OCI-LY7 (cell line): ENCODE measurements around the gene CHSY3.

Experiments used
- EZH2phosphoT487 ChIP-seq: fragments of 200-600 bp; sonication (generic); IDR thresholded peaks from 2 replicates; pipeline ENCODE4 v1.6.1; 2018; ENCODE audit warnings: low read depth, borderline replicate concordance, mild to moderate bottlenecking, mixed run types, antibody characterized with exemption, low read length, moderate library complexity, mixed read lengths
- TF ChIP-seq, protein P1 (sequence below): fragments of 200-600 bp; sonication (generic); conservative IDR thresholded peaks from 2 replicates; pipeline ENCODE4 v1.5.1; 2014; ENCODE audit warnings: mild to moderate bottlenecking, antibody characterized with exemption, low read length, moderate library complexity, mixed read lengths

DNA sequence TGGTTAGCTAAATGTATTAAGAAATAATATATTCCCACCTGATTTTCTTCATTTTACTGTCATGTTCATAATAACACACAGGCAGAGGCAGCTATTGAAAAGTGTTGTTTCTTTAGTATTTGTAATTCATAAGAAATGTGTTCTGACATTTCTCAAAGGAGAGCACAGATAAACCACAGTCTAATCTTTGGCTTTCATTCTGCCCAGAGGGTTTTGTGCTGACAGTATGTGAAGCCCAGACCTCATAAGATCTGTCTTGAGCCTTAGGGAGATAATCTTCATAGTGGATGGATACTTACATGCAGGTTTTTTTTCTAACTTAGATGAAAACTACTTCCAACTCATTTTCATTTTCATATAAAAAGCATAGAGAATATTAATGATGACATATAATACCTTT, 206.1 kb downstream of the CHSY3 start:
- TF ChIP-seq, protein P1, sequence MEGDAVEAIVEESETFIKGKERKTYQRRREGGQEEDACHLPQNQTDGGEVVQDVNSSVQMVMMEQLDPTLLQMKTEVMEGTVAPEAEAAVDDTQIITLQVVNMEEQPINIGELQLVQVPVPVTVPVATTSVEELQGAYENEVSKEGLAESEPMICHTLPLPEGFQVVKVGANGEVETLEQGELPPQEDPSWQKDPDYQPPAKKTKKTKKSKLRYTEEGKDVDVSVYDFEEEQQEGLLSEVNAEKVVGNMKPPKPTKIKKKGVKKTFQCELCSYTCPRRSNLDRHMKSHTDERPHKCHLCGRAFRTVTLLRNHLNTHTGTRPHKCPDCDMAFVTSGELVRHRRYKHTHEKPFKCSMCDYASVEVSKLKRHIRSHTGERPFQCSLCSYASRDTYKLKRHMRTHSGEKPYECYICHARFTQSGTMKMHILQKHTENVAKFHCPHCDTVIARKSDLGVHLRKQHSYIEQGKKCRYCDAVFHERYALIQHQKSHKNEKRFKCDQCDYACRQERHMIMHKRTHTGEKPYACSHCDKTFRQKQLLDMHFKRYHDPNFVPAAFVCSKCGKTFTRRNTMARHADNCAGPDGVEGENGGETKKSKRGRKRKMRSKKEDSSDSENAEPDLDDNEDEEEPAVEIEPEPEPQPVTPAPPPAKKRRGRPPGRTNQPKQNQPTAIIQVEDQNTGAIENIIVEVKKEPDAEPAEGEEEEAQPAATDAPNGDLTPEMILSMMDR = no peak
- no peak for TF ChIP-seq EZH2phosphoT487
